Mesenchymal stem cell (in vitro differentiated cells and primary cell): ENCODE results near the gene NEUROD4.

Experiments used
- DNase-seq: peaks from one replicate; pipeline ENCODE4 v3.0.0-alpha.2; 2013
- H2AFZ ChIP-seq: one replicate; pipeline ENCODE4 v1.6.1; 2013; ENCODE audit warnings: low read depth, mild to moderate bottlenecking, control low read depth, inconsistent platforms, low read length, moderate library complexity
- H2AK5ac ChIP-seq: 2 replicates; pipeline ENCODE4 v1.6.1; 2013; ENCODE audit warnings: low read length, moderate library complexity, mild to moderate bottlenecking, inconsistent platforms; ENCODE audit not compliant: severe bottlenecking
- H2BK120ac ChIP-seq: one replicate; pipeline ENCODE4 v1.6.1; 2013; ENCODE audit warnings: low read depth, mild to moderate bottlenecking, inconsistent platforms, low read length, moderate library complexity
- H2BK12ac ChIP-seq, 2 experiments: one replicate each; pipeline ENCODE4 v1.6.1; 2013; ENCODE audit warnings: inconsistent platforms in 2 of 2, low read length in 2 of 2, mild to moderate bottlenecking in 2 of 2, moderate library complexity in 2 of 2, control low read depth in 1 of 2
- H2BK15ac ChIP-seq: one replicate; pipeline ENCODE4 v1.6.1; 2013; ENCODE audit warnings: mild to moderate bottlenecking, low read depth, inconsistent platforms; ENCODE audit not compliant: poor library complexity, severe bottlenecking
- H2BK5ac ChIP-seq: 2 replicates; pipeline ENCODE4 v1.6.1; 2013; ENCODE audit warnings: low read depth, mild to moderate bottlenecking, low read length, control low read depth, inconsistent platforms; ENCODE audit not compliant: poor library complexity, severe bottlenecking
- H3K14ac ChIP-seq, 2 experiments: one replicate each; pipeline ENCODE4 v1.6.1; 2013; ENCODE audit warnings: inconsistent platforms in 2 of 2, low read length in 2 of 2, control low read depth in 1 of 2, mild to moderate bottlenecking in 1 of 2, moderate library complexity in 1 of 2
- H3K18ac ChIP-seq, 2 experiments: one replicate each; pipeline ENCODE4 v1.6.1; 2013; ENCODE audit warnings: inconsistent platforms in 2 of 2, low read length in 2 of 2, control low read depth in 1 of 2, low read depth in 1 of 2, mild to moderate bottlenecking in 1 of 2
- H3K23ac ChIP-seq, 2 experiments: one replicate each; pipeline ENCODE4 v1.6.1; 2013; ENCODE audit warnings: inconsistent platforms in 2 of 2, low read length in 2 of 2, mild to moderate bottlenecking in 2 of 2, moderate library complexity in 2 of 2, control low read depth in 1 of 2
- H3K27ac ChIP-seq: 2 replicates; pipeline ENCODE4 v1.5.1; 2013; ENCODE audit warnings: mild to moderate bottlenecking, moderate library complexity, low read length, control low read depth, inconsistent platforms; ENCODE audit not compliant: poor library complexity, severe bottlenecking
- H3K27me3 ChIP-seq, 2 experiments: 2 replicates each; pipeline versions ENCODE4 v1.6.1 to v1.7.0; 2013; ENCODE audit warnings: low read length in 2 of 2, mild to moderate bottlenecking in 2 of 2, moderate library complexity in 2 of 2, control low read depth in 1 of 2, inconsistent platforms in 1 of 2; ENCODE audit not compliant: control insufficient read depth in 1 of 2, insufficient read depth in 1 of 2
- H3K36me3 ChIP-seq, 2 experiments: 2 replicates each; pipeline versions ENCODE4 v1.6.1 to v1.7.0; 2013; ENCODE audit warnings: low read length in 2 of 2, control low read depth in 1 of 2, inconsistent platforms in 1 of 2, low read depth in 1 of 2, mild to moderate bottlenecking in 1 of 2; ENCODE audit not compliant: insufficient read depth in 2 of 2, control insufficient read depth in 1 of 2
- H3K4ac ChIP-seq, 2 experiments: one replicate each; pipeline ENCODE4 v1.6.1; 2013; ENCODE audit warnings: inconsistent platforms in 2 of 2, low read length in 2 of 2, mild to moderate bottlenecking in 2 of 2, moderate library complexity in 2 of 2, control low read depth in 1 of 2, low read depth in 1 of 2
- H3K4me1 ChIP-seq: 2 replicates; pipeline ENCODE4 v1.6.1; 2013; ENCODE audit warnings: low read depth, low read length, control low read depth; ENCODE audit not compliant: control insufficient read depth, insufficient read depth
- H3K4me2 ChIP-seq: 2 replicates; pipeline ENCODE4 v1.6.1; 2013; ENCODE audit warnings: low read length, mild to moderate bottlenecking, inconsistent platforms; ENCODE audit not compliant: poor library complexity, severe bottlenecking
- H3K4me3 ChIP-seq, 2 experiments: 2 replicates each; pipeline versions ENCODE4 v1.5.1 to v1.7.0; 2013; ENCODE audit warnings: low read length in 2 of 2, mild to moderate bottlenecking in 2 of 2, control low read depth in 1 of 2, low read depth in 1 of 2; ENCODE audit not compliant: insufficient read depth in 1 of 2
- H3K79me1 ChIP-seq: replicated peaks from 2 replicates; pipeline ENCODE4 v1.6.1; 2013; ENCODE audit warnings: mild to moderate bottlenecking, control low read depth, low read length, inconsistent platforms; ENCODE audit not compliant: poor library complexity, severe bottlenecking
- H3K9ac ChIP-seq: 2 replicates; pipeline ENCODE4 v1.7.0; 2013; ENCODE audit warnings: mild to moderate bottlenecking, low read length, moderate library complexity
- H3K9me3 ChIP-seq: 2 replicates; pipeline ENCODE4 v1.7.0; 2013; ENCODE audit warnings: mild to moderate bottlenecking, low read length; ENCODE audit not compliant: control insufficient read depth
- H4K8ac ChIP-seq: one replicate; pipeline ENCODE4 v1.6.1; 2013; ENCODE audit warnings: inconsistent platforms, mild to moderate bottlenecking, low read length, moderate library complexity
- H4K91ac ChIP-seq: one replicate; pipeline ENCODE4 v1.6.1; 2013; ENCODE audit warnings: mild to moderate bottlenecking, low read length, inconsistent platforms
- WGBS: methylation state at CpG from one replicate; pipeline ENCODE4 v1.1.7; 2013; ENCODE audit warnings: mixed read lengths; 5-methylcytosine and 5-hydroxymethylcytosine counted together

The NEUROD4 gene

DNA sequence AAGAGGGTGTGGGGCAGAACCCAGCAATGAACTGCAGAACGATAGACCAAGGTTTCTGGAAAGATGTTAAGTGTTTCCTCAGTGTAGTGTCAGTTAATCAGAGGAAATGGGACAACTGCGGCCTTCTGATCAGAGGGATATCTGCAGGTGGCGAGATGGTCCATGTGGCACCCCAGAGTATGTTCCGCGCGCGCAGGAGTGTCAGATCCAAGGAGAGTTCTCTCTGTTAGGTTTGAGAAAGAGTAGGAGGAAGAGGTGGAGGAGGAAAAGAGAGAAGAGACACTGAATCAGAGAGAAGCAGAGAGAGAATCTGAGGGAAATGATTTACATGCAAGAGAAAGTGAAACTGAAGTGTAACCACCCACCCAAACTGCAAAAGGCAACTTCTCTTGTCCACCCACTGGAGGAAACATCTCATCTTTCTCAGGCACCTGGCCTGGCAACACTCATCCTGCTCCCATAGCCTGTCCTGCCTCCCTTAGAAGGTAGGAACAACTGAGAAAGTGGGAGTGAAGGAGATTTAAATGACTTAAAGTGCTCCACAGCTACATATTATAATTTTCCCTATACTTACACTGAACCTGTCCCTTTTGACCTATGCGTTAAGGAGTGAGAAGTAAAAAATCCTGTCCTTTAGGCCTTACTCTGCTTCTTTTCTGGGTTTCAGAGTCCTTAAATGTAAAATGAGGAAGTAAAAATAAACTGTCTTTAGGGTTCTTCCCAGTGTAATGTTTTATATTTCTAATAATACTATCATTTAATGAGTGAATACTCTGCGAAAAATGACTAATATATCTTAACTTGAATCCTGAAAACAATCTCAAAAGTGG lies 28.4 kb upstream of the NEUROD4 start:
- whole genome bisulfite sequencing = 88% methylated on average over 7 of the region's 9 CpGs
- Histone ChIP-seq H3K27me3 (peaks cover 1 to 14% of the 10 kb centered on the region in 2 experiments), H3K4me1 (peaks cover 2% of the 10 kb centered on the region), H2AK5ac (no peak overlapping the region), H4K91ac (no peak overlapping the region), H3K18ac (no peak overlapping the region), H2BK12ac (no peak overlapping the region), H2AFZ (no peak overlapping the region), H3K79me1 (no peaks in the 10 kb centered on the region), H3K9me3 (no peaks in the 10 kb centered on the region), H3K4me3 (no peak overlapping the region), H3K27ac (no peak overlapping the region), H3K4me2 (no peak overlapping the region), H2BK120ac (no peak overlapping the region), H3K23ac (no peak overlapping the region), H3K36me3 (no peaks in the 10 kb centered on the region), H3K14ac (no peak overlapping the region), H2BK15ac (no peak overlapping the region), H2BK5ac (no peak overlapping the region), H4K8ac (no peak overlapping the region), H3K9ac (no peak overlapping the region), H3K4ac (no peak overlapping the region)
- no peak for DNase-seq

DNA sequence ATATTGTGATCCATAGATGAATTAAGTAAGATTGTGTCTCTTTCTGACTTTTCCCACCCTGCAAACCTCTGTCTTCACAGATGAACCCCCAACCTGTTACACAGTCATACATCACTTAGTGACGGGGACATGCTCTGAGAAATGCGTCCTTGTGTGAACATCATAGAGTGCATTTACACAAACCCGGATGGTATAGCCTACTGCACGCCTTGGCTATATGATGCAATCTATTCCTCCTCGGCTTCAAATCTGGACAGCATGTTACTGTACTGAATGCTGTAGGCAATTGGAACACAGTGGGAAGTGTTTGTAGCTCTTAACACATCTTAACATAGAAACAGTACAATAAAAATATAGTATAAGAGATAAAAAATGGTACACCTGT lies 27.8 kb upstream of the NEUROD4 start:
- peaks cover 7 to 20% of the 10 kb centered on the region in 2 experiments for H3K27me3 ChIP-seq
- H3K79me1 ChIP-seq = no peaks in the 10 kb centered on the region
- no peak overlapping the region for H3K27ac ChIP-seq
- WGBS = 90% methylated on average over 5 of the region's 5 CpGs
- H3K18ac ChIP-seq = no peak overlapping the region
- H2BK5ac ChIP-seq = no peak overlapping the region
- no peak for DNase-seq
- H3K4me2 ChIP-seq = no peak overlapping the region
- H3K9ac ChIP-seq = no peak overlapping the region
- H3K23ac ChIP-seq = no peak overlapping the region
- no peak overlapping the region for H2BK120ac ChIP-seq
- H2BK15ac ChIP-seq = no peak overlapping the region
- no peak overlapping the region for H3K14ac ChIP-seq
- H2AFZ ChIP-seq = no peak overlapping the region
- peaks cover 2% of the 10 kb centered on the region for H3K4me1 ChIP-seq
- H3K4me3 ChIP-seq = no peak overlapping the region
- no peak overlapping the region for H3K4ac ChIP-seq
- no peaks in the 10 kb centered on the region for H3K36me3 ChIP-seq
- H2AK5ac ChIP-seq = no peak overlapping the region
- no peak overlapping the region for H2BK12ac ChIP-seq
- H3K9me3 ChIP-seq = no peaks in the 10 kb centered on the region
- no peak overlapping the region for H4K8ac ChIP-seq
- H4K91ac ChIP-seq = no peak overlapping the region

GRCh38 chr12:54993181-54993835 lies 26.5 kb upstream of the NEUROD4 start:
- no peak overlapping the region for H2BK15ac ChIP-seq
- 30% methylated on average over 12 of the region's 12 CpGs for WGBS

DNA sequence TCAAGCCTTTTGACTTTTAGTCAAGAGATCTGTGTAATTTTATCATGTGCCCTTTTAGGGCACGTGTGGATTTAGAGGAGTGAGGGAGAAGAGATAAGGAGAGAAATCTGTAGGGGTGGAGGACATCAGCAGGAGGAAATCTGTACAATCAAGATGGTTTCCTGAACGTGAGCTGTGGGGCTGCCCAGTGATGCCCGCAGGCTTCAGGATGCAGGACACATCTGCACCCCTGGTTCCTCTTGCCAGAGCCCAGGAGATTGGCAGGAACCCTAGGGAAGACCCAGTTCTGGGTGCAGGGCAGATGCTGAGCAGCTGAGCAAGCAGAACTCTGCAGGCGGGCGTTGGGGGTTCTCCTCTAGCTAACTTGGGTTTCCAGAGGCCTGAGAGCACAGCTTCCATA lies 23.6 kb upstream of the NEUROD4 start:
- H4K91ac ChIP-seq = no peak overlapping the region
- no peaks in the 10 kb centered on the region for H3K79me1 ChIP-seq
- H2BK5ac ChIP-seq = no peak overlapping the region
- WGBS = 83% methylated on average over 5 of the region's 5 CpGs
- H3K4me2 ChIP-seq = no peak overlapping the region
- no peak overlapping the region for H4K8ac ChIP-seq
- H2BK12ac ChIP-seq = no peak overlapping the region
- H3K4me3 ChIP-seq = no peak overlapping the region
- H3K36me3 ChIP-seq = no peaks in the 10 kb centered on the region
- no peaks in the 10 kb centered on the region for H3K9me3 ChIP-seq
- no peak overlapping the region for H2BK120ac ChIP-seq
- no peak overlapping the region for H3K9ac ChIP-seq
- no peak overlapping the region for H3K14ac ChIP-seq
- H3K27me3 ChIP-seq = peaks cover 20 to 43% of the 10 kb centered on the region in 2 experiments
- no peak overlapping the region for H3K23ac ChIP-seq
- DNase-seq = no peak
- H3K18ac ChIP-seq = no peak overlapping the region
- no peak overlapping the region for H3K4ac ChIP-seq
- H3K27ac ChIP-seq = no peak overlapping the region
- no peak overlapping the region for H2BK15ac ChIP-seq
- no peaks in the 10 kb centered on the region for H3K4me1 ChIP-seq
- H2AFZ ChIP-seq = no peak overlapping the region
- no peak overlapping the region for H2AK5ac ChIP-seq

More at GRCh38 chr12:54993181-54993835, 26.5 kb upstream of the NEUROD4 start:
- Histone ChIP-seq H4K8ac (no peak overlapping the region), H3K27me3 (peaks cover 10 to 34% of the 10 kb centered on the region in 2 experiments), H4K91ac (no peak overlapping the region), H2AFZ (no peak overlapping the region), H3K27ac (no peak overlapping the region), H3K9me3 (no peaks in the 10 kb centered on the region), H3K23ac (no peak overlapping the region), H2BK12ac (no peak overlapping the region), H3K4me2 (no peak overlapping the region), H2BK5ac (no peak overlapping the region), H3K4me3 (no peak overlapping the region), H3K14ac (no peak overlapping the region), H3K79me1 (no peaks in the 10 kb centered on the region), H3K4me1 (peaks cover 2% of the 10 kb centered on the region), H3K36me3 (no peaks in the 10 kb centered on the region), H3K4ac (no peak overlapping the region), H3K9ac (peak overlapping the region; percentile 1), H2BK120ac (no peak overlapping the region), H2AK5ac (no peak overlapping the region), H3K18ac (no peak overlapping the region)
- DNase-seq = peak; percentile 65
